HG02938 (cell line): ENCODE measurements around the gene TRMT1.

Experiments
- ATAC-seq: cut with Tn5 transposase; IDR thresholded peaks from one replicate; pipeline ENCODE4 v1.9.1; 2021; ENCODE audit warnings: mild to moderate bottlenecking, moderate library complexity; ENCODE audit not compliant: unreplicated experiment

Gene TRMT1

GRCh38 chr19:13074378-13074777 lies 42.2 kb downstream of the TRMT1 start:
- no peak for ATAC-seq

- no peak for ATAC-seq
These were observed 43.3 kb downstream of the TRMT1 start for GRCh38 chr19:13073263-13073662.

- ATAC-seq, result no peak
These were observed 44.2 kb downstream of the TRMT1 start for GRCh38 chr19:13072188-13072908.

- ATAC-seq, result no peak
These were observed 44.9 kb downstream of the TRMT1 start for GRCh38 chr19:13071444-13072187.

GRCh38 chr19:13070425-13071140 lies 46.0 kb downstream of the TRMT1 start:
- no peak for ATAC-seq

- no peak for ATAC-seq
These were observed 46.9 kb downstream of the TRMT1 start for GRCh38 chr19:13069415-13070359.

- no peak for ATAC-seq
These were observed 48.3 kb downstream of the TRMT1 start for GRCh38 chr19:13068085-13068846.

- ATAC-seq, result no peak
These were observed 49.4 kb downstream of the TRMT1 start for GRCh38 chr19:13066933-13067807.

GRCh38 chr19:13066226-13066625 lies 50.3 kb downstream of the TRMT1 start:
- no peak for ATAC-seq

- no peak for ATAC-seq
These were observed 52.4 kb downstream of the TRMT1 start for GRCh38 chr19:13064092-13064489.

GRCh38 chr19:13063461-13064091 lies 53.0 kb downstream of the TRMT1 start:
- ATAC-seq, result no peak

GRCh38 chr19:13062317-13062716 lies 54.2 kb downstream of the TRMT1 start:
- ATAC-seq, result no peak

GRCh38 chr19:13060964-13061927 lies 55.3 kb downstream of the TRMT1 start:
- ATAC-seq, result no peak

GRCh38 chr19:13060233-13060963 lies 56.1 kb downstream of the TRMT1 start:
- no peak for ATAC-seq

- no peak for ATAC-seq
These were observed 57.4 kb downstream of the TRMT1 start for GRCh38 chr19:13058951-13059660.

GRCh38 chr19:13057744-13058143 lies 58.8 kb downstream of the TRMT1 start:
- ATAC-seq, result no peak
